Heart right ventricle (tissue), 16 donors: ENCODE measurements around the gene SLC35D1. TPM values are rescaled to one million over a fixed set of nuclear protein-coding genes. Genes with fewer than 3 reads are reported as not detected.

Experiments used
- ATAC-seq, 8 donors: fragments of 200-7000 bp; cut with Tn5 transposase; one replicate each; pipeline ENCODE4 v1.9.1; 2020; ENCODE audit warnings: mild to moderate bottlenecking in 8 of 8, moderate library complexity in 8 of 8, moderate number of reproducible peaks in 1 of 8
- DNase-seq, 2 donors: peaks; one replicate each; pipeline ENCODE4 v3.0.0-alpha.2; 2020
- H3K27ac ChIP-seq, 10 donors: fragments of 200-600 bp; sonication (generic) in 2 of 10; one replicate each; pipeline versions ENCODE4 v1.5.0 to v1.8.0; 2020 to 2022; ENCODE audit warnings: mild to moderate bottlenecking in 3 of 10
- H3K27me3 ChIP-seq, 7 donors: fragments of 200-600 bp; one replicate each; pipeline ENCODE4 v1.8.0; 2021 to 2022; ENCODE audit warnings: mild to moderate bottlenecking in 2 of 7
- H3K36me3 ChIP-seq, 9 donors: fragments of 200-600 bp; sonication (generic) in 1 of 9; one replicate each; pipeline versions ENCODE4 v1.5.0 to v1.8.0; 2020 to 2022; ENCODE audit warnings: mild to moderate bottlenecking in 2 of 9
- H3K4me1 ChIP-seq, 9 donors: fragments of 200-600 bp; sonication (generic) in 1 of 9; one replicate each; pipeline versions ENCODE4 v1.5.0 to v1.8.0; 2020 to 2022; ENCODE audit warnings: mild to moderate bottlenecking in 4 of 9
- H3K4me3 ChIP-seq, 10 donors: fragments of 200-600 bp; sonication (generic) in 2 of 10; one replicate each; pipeline versions ENCODE4 v1.5.0 to v1.8.0; 2020 to 2022; ENCODE audit warnings: mild to moderate bottlenecking in 7 of 10, moderate library complexity in 2 of 10
- H3K9me3 ChIP-seq, 11 donors: fragments of 200-600 bp in 10 of 11; sonication (generic) in 2 of 11; one replicate each; pipeline versions ENCODE4 v1.5.0 to v1.8.0; 2013 to 2022; ENCODE audit warnings: mild to moderate bottlenecking in 2 of 11, control low read depth in 1 of 11, moderate library complexity in 1 of 11
- WGBS, 2 donors: extraction: QIAGEN DNeasy Blood & Tissue Kit; methylation state at CpG; one replicate each; pipeline ENCODE4 v1.1.7; 2013; ENCODE audit warnings: inconsistent platforms in 1 of 2; 5-methylcytosine and 5-hydroxymethylcytosine counted together
- intact Hi-C, 10 donors: fragments of 100-400 bp; cut with DNase I; formaldehyde crosslinking; loops; one replicate each; pipeline versions ENCODE4 v1.11.1 to v1.14.2; 2022
- polyA plus RNA-seq, 2 donors: library from polyadenylated mRNA; stranded (reverse); fragments of 200-250 nt; gene quantifications; one replicate each; pipeline ENCODE4 v1.2.3, GENCODE V29; 2013
- total RNA-seq, 10 donors: library from RNA; stranded (reverse); fragmentation: NEBNext Ultra II Directional in 3 of 10; extraction: Animal tissue kit (Norgen Biotek cat#: 25700) in 3 of 10; gene quantifications; one replicate each; pipeline versions ENCODE4 v1.2.1 to v1.2.4, GENCODE V29; 2021 to 2023
- TF ChIP-seq, protein P1 (sequence below), 9 donors: fragments of 200-600 bp; sonication (generic) in 2 of 9; IDR thresholded peaks; one replicate each; pipeline versions ENCODE4 v1.5.0 to v1.8.0; 2021 to 2022; ENCODE audit warnings: antibody characterized with exemption in 9 of 9, mild to moderate bottlenecking in 5 of 9, moderate library complexity in 1 of 9
- donor health status: Arrhythmogenic right ventricular cardiomyopathy.
- donor health status: ischemic (EF 13 %, LVEDD 7.1; RV severe dilation, severe dysfunction).
- donor health status: healthy with polysubstance abuse.
- donor health status: DM: no; HTN: yes; CAD: no.
- donor health status: DM: no; HTN: no; CAD: no.
- donor health status: ischemic (EF 25% LVEDD 6.9; RV normal size, moderate dysfunction).
- donor health status: ischemic (EF 25% LVEDD 5.7; RV mildly dilated, moderate dysfunction).
- donor health status: healthy.
- donor health status: DM: yes; HTN: yes; CAD: no.
- donor health status: Ischemic cardiomyopathy.
- donor health status: ischemic (EF 35%, LVEDD 5.7; RV mildly dilated, moderate dysfunction).
- donor health status: nonischemic (EF 11% LVEDD 7.7; RV severe dilation, severe dysfunction).
- donor health status: DM: yes; HTN: yes; CAD: no.
- donor health status: PGD.
- donor health status: ischemic (EF 29% LVEDD 5.4; RV normal size, mild dysfunction).
- donor health status: nonischemic (EF 23%, LVEDD 6.1; RV moderate dilation, normal function).

The SLC35D1 gene
- total and polyA plus RNA-seq, 12 donors = 1.6 to 5.8 (median 4.7) TPM

- no peak overlapping the region for H3K4me3 ChIP-seq
- peaks cover 2 to 33% (median 19%) of the 10 kb centered on the region in 9 donors for H3K4me1 ChIP-seq
- peak overlapping the region in 1 of 10 donors; percentile 19 for H3K27ac ChIP-seq
- 60 to 73% methylated on average over 8 of the region's 8 CpGs for WGBS, 2 donors
- no peaks in the 10 kb centered on the region for H3K9me3 ChIP-seq
- ATAC-seq (peak in 3 of 8 donors; percentile 32 to 51 (median 41)), DNase-seq (peak; percentile 13 to 29)
- H3K27me3 ChIP-seq = no peaks in the 10 kb centered on the region
- intact Hi-C loops = loop anchor here in 1 of 10 donors (5.0 kb wide), 1 partner anchor 47 kb away; the partner anchor contains the start of gene SLC35D1
- peaks cover 0 to 54% (median 14%) of the 10 kb centered on the region in 9 donors for H3K36me3 ChIP-seq
- TF ChIP-seq, protein P1, sequence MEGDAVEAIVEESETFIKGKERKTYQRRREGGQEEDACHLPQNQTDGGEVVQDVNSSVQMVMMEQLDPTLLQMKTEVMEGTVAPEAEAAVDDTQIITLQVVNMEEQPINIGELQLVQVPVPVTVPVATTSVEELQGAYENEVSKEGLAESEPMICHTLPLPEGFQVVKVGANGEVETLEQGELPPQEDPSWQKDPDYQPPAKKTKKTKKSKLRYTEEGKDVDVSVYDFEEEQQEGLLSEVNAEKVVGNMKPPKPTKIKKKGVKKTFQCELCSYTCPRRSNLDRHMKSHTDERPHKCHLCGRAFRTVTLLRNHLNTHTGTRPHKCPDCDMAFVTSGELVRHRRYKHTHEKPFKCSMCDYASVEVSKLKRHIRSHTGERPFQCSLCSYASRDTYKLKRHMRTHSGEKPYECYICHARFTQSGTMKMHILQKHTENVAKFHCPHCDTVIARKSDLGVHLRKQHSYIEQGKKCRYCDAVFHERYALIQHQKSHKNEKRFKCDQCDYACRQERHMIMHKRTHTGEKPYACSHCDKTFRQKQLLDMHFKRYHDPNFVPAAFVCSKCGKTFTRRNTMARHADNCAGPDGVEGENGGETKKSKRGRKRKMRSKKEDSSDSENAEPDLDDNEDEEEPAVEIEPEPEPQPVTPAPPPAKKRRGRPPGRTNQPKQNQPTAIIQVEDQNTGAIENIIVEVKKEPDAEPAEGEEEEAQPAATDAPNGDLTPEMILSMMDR (IDR thresholded peaks at IDR 0.05) = no peak
Observed at GRCh38 chr1:67005068-67005467, 48.9 kb downstream of the SLC35D1 start.

DNA sequence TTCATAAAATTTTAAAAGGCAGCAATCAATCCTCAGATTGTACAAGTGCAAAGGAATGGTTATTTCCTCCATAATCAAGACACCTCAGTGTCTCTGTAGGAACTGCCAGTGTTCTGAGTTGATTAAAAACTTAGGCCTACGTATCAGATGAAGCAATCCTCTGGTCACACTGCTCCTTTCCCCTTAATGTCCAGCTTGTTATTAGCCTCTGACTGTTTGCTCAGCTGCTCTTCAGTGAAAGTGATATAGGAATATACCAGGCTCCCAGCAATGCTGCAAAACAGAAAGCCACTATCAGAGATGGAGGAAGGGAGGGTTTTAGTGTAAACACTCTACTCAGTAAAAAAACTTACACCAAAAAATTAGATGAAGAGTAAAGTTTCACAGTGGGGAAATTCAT, 49.8 kb downstream of the SLC35D1 start:
- Histone ChIP-seq H3K4me3 (no peak overlapping the region), H3K9me3 (no peaks in the 10 kb centered on the region), H3K27ac (no peak overlapping the region), H3K36me3 (peaks cover 0 to 50% (median 14%) of the 10 kb centered on the region in 9 donors), H3K27me3 (no peaks in the 10 kb centered on the region), H3K4me1 (peaks cover 2 to 33% (median 19%) of the 10 kb centered on the region in 9 donors)
- DNase-seq (no peak), ATAC-seq (no peak)
- TF ChIP-seq, protein P1 (IDR thresholded peaks at IDR 0.05) = no peak
- 80 to 81% methylated on average over 1 of the region's 1 CpG for WGBS, 2 donors
- intact Hi-C loops = loop anchor here in 3 of 10 donors (5.0 kb wide), 1 partner anchor 48 kb away; the partner anchor contains the start of gene SLC35D1 (in 3 of the 3)

- Histone ChIP-seq H3K4me3 (no peak overlapping the region), H3K9me3 (no peaks in the 10 kb centered on the region), H3K4me1 (peaks cover 2 to 33% (median 19%) of the 10 kb centered on the region in 9 donors), H3K27ac (peak overlapping the region in 8 of 10 donors; percentile 26 to 74 (median 60)), H3K27me3 (no peaks in the 10 kb centered on the region), H3K36me3 (peaks cover 0 to 55% (median 14%) of the 10 kb centered on the region in 9 donors)
- peak; percentile 43 to 93 (median 76) for ATAC-seq
- TF ChIP-seq, protein P1 (IDR thresholded peaks at IDR 0.05) = no peak
- no peak for DNase-seq
- intact Hi-C loops = loop anchor here in 3 of 10 donors (5.0 kb wide), 1 partner anchor 50 kb away; the partner anchor contains the start of gene SLC35D1 (in 3 of the 3)
- 54 to 68% methylated on average over 5 of the region's 5 CpGs for WGBS, 2 donors
Observed at GRCh38 chr1:67001682-67002425, 52.1 kb downstream of the SLC35D1 start.

DNA sequence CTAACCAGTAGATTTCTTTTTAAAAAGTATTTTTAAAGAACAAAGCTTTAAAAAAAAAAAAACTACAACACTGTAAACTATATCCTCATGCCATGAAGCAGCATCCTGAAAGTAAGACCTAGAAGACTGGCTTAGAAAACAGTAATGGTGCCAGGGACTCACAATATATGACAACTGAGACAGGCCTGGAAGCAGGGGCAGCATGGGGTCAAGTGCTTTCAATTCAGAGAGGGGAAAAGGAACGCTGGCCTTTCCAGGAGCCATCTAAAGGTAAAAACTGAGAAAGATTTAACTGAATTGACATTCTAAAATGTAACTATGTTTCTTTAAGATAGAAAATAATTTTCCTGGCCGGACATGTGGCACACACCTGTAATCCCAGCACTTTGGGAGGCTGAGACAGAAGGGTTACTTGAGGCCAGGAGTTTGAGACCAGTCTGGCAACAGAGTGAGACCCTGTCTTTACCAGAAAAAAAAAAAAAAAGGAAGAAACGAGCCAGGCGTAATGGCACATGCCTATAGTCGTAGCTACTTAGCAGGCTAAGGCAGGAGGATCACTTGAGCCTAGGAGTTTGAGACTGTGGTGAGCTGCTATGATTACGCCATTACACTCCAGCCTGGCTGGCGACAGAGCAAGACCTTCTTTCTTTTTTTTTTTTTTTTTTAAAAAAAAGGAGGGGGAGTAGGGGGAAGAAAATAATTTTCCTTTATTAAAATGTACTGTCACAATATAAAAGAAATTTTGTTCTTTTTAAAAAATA, 54.1 kb downstream of the SLC35D1 start:
- ATAC-seq = no peak
- Histone ChIP-seq H3K27me3 (no peaks in the 10 kb centered on the region), H3K27ac (no peak overlapping the region), H3K36me3 (peaks cover 0 to 61% (median 14%) of the 10 kb centered on the region in 9 donors), H3K4me1 (peaks cover 2 to 24% (median 15%) of the 10 kb centered on the region in 9 donors), H3K4me3 (no peak overlapping the region), H3K9me3 (no peaks in the 10 kb centered on the region)
- TF ChIP-seq, protein P1 (IDR thresholded peaks at IDR 0.05) = no peak
- no peak for DNase-seq
- intact Hi-C loops = loop anchor here in 6 of 10 donors (5.0 kb wide), 3 partner anchors 52 to 207 kb away; partner anchors contain the start of gene SLC35D1 (in 3 of the 6)
- WGBS, 2 donors = 88 to 90% methylated on average over 7 of the region's 7 CpGs
